Coronary artery (tissue), 2 donors: ENCODE measurements around the gene FHOD1.
A peak's percentile ranks its signal among the peaks of the same experiment; 100 is the strongest.

ENCODE experiments used
- DNase-seq: peaks from one replicate; pipeline ENCODE4 v3.0.0-alpha.2; 2017; ENCODE audit warnings: low spot score
- H3K27ac ChIP-seq, 2 donors: fragments of 200-600 bp; sonication (generic); one replicate each; pipeline ENCODE4 v1.5.1; 2016 to 2019
- H3K4me3 ChIP-seq: fragments of 200-600 bp; sonication (generic); 2 replicates; pipeline ENCODE4 v1.5.1; 2016; ENCODE audit warnings: mild to moderate bottlenecking, moderate library complexity
- CTCF ChIP-seq: fragments of 200-600 bp; sonication (generic); IDR thresholded peaks from one replicate; pipeline ENCODE4 v1.5.1; 2019; ENCODE audit warnings: antibody characterized with exemption

The FHOD1 gene

GRCh38 chr16:67281536-67282446 lies 34.5 kb upstream of the FHOD1 start:
- no peak for TF ChIP-seq CTCF
- Histone ChIP-seq H3K27ac (no peak overlapping the region), H3K4me3 (no peak overlapping the region)
- DNase-seq, result no peak

GRCh38 chr16:67280090-67281015 lies 33.1 kb upstream of the FHOD1 start:
- Histone ChIP-seq H3K4me3 (peak overlapping the region; percentile 84), H3K27ac (no peak overlapping the region)
- no peak for DNase-seq
- no peak for TF ChIP-seq CTCF

GRCh38 chr16:67279296-67280089 lies 32.2 kb upstream of the FHOD1 start, which contains the start of gene PLEKHG4:
Gene PLEKHG4, plus strand, starts transcription at chr16:67279532. Its CDS starts 513 bp downstream, at chr16:67280045.
- no peak for DNase-seq
- peak; percentile 74 for TF ChIP-seq CTCF
- Histone ChIP-seq H3K27ac (peak within 1 kb of the TSS; percentile 67 to 83), H3K4me3 (peak within 1 kb of the TSS; percentile 84)

- H3K4me3 ChIP-seq, result peak overlapping the region; percentile 84
- peak overlapping the region in 1 of 2 donors; percentile 83 for H3K27ac ChIP-seq
- no peak for DNase-seq
- no peak for TF ChIP-seq CTCF
Observed at GRCh38 chr16:67278773-67279295, 31.6 kb upstream of the FHOD1 start.

- H3K27ac ChIP-seq, result peak overlapping the region; percentile 67 to 83
- DNase-seq, result no peak
- peak overlapping the region; percentile 84 for H3K4me3 ChIP-seq
- no peak for TF ChIP-seq CTCF
Observed at GRCh38 chr16:67277999-67278772, 30.9 kb upstream of the FHOD1 start.
